ENCODE results near the gene MEIOSIN. TPM values are rescaled to one million over a fixed set of nuclear protein-coding genes. Genes with fewer than 3 reads are reported as not detected.
"Not testable (repeated sequence)": the region's sequence is repeated elsewhere in the genome, so short reads cannot be mapped to it uniquely, and the experiment has no call there.

The MEIOSIN gene
- total RNA-seq, 1 donor from 2014 or later = not detected

- Mint-ChIP-seq H3K27me3 (ENCODE audit: insufficient read depth) (peaks cover 52% of the 10 kb centered on the region), H3K27ac (peak within 1 kb of the TSS; percentile 95), H3K36me3 (ENCODE audit: low read depth) (peaks cover 20% of the 10 kb centered on the region), H3K4me3 (peak within 1 kb of the TSS; percentile 89), H3K4me1 (ENCODE audit: low read depth) (peaks cover 30% of the 10 kb centered on the region), H3K9me3 (no peaks in the 10 kb centered on the region)
- peak; percentile 99 for DNase-seq (ENCODE audit: low spot score)
- intact Hi-C loops (cut with micrococcal nuclease) = loop anchor here (1.0 to 10.0 kb wide), 9 partner anchors 13 to 792 kb away; partner anchors contain the start of genes CCDC61, FBXO46, QPCTL and RELB
These were observed 59.4 kb downstream of the MEIOSIN start, which contains the start of gene DMWD for GRCh38 chr19:45792470-45793177. Gene DMWD (minus strand): TSS chr19:45792845. CDS start chr19:45792756, 89 bp downstream.

DNA sequence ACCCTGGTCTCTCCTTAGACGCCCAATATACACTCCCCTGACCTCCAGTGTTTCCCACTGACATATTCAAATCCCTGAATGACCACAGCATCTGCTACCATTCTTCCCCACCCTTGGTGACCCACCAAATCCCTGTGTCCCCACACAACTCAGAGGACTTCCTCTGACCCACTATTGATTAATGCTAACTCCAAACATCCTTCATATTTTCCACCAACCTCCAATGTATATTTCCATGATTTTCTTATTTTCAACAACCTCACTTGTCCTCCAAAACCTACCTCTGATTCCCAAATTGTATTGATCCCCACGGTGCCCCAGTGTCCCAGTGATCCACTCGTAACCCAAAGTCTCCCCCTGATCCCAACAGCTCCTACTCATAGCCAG, 59.9 kb downstream of the MEIOSIN start:
- Mint-ChIP-seq H3K4me3 (peak overlapping the region; percentile 80), H3K9me3 (no peaks in the 10 kb centered on the region), H3K4me1 (ENCODE audit: low read depth) (peaks cover 30% of the 10 kb centered on the region), H3K36me3 (ENCODE audit: low read depth) (peaks cover 17% of the 10 kb centered on the region), H3K27me3 (ENCODE audit: insufficient read depth) (peaks cover 52% of the 10 kb centered on the region), H3K27ac (peak overlapping the region; percentile 95)
- intact Hi-C loops (cut with micrococcal nuclease) = loop anchor here (1.0 to 10.0 kb wide), 8 partner anchors 14 to 792 kb away; partner anchors contain the start of genes FBXO46, QPCTL, RELB and SYMPK
- no peak for DNase-seq (ENCODE audit: low spot score)

GRCh38 chr19:45793876-45794275, 60.6 kb downstream of the MEIOSIN start:
- Mint-ChIP-seq H3K27ac (peak overlapping the region; percentile 70), H3K27me3 (ENCODE audit: insufficient read depth) (peaks cover 55% of the 10 kb centered on the region), H3K9me3 (no peaks in the 10 kb centered on the region), H3K4me3 (peak overlapping the region; percentile 57), H3K4me1 (ENCODE audit: low read depth) (peaks cover 32% of the 10 kb centered on the region), H3K36me3 (ENCODE audit: low read depth) (peaks cover 10% of the 10 kb centered on the region)
- DNase-seq (ENCODE audit: low spot score) = no peak
- intact Hi-C loops (cut with micrococcal nuclease) = loop anchor here (1.0 to 10.0 kb wide), 8 partner anchors 15 to 793 kb away; partner anchors contain the start of genes FBXO46, QPCTL, RELB and SYMPK

DNA sequence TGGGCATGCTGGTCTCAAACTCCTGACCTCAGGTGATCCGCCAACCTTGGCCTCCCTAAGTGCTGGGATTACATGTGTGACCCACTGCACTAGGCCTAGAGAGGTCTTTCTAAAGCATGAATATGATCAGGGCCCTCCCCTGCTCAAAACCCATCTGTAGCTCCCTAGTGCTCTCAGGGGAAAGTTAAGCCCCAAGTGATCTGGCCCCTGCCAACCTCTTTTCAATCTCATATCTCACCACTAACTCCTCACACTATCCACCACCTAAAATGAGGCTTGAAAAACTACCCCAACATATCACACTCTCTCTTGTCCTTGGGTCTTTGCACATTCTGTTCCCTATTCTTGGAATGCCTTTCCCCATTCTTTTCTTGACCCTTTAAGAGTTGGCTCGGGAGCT, 61.4 kb downstream of the MEIOSIN start:
- Mint-ChIP-seq H3K36me3 (ENCODE audit: low read depth) (peaks cover 4% of the 10 kb centered on the region), H3K4me3 (no peak overlapping the region), H3K27me3 (ENCODE audit: insufficient read depth) (peaks cover 54% of the 10 kb centered on the region), H3K4me1 (ENCODE audit: low read depth) (peaks cover 36% of the 10 kb centered on the region), H3K9me3 (no peaks in the 10 kb centered on the region), H3K27ac (no peak overlapping the region)
- intact Hi-C loops (cut with micrococcal nuclease) = loop anchor here (10.0 kb wide), 1 partner anchor 470 kb away; no protein-coding TSS in a partner anchor
- no peak for DNase-seq (ENCODE audit: low spot score)

- peak; percentile 33 for DNase-seq (ENCODE audit: low spot score)
- H3K4me3 Mint-ChIP-seq = no peak overlapping the region
- H3K4me1 Mint-ChIP-seq (ENCODE audit: low read depth) = peaks cover 7% of the 10 kb centered on the region
- H3K27ac Mint-ChIP-seq = no peak overlapping the region
- intact Hi-C loops (cut with micrococcal nuclease) = loop anchor here (1.0 to 10.0 kb wide), 3 partner anchors 18 to 466 kb away; no protein-coding TSS in a partner anchor
- no peaks in the 10 kb centered on the region for H3K36me3 Mint-ChIP-seq (ENCODE audit: low read depth)
- no peaks in the 10 kb centered on the region for H3K9me3 Mint-ChIP-seq
- peaks cover 49% of the 10 kb centered on the region for H3K27me3 Mint-ChIP-seq (ENCODE audit: insufficient read depth)
These were observed 65.8 kb downstream of the MEIOSIN start for GRCh38 chr19:45798995-45799517.

- H3K4me1 Mint-ChIP-seq (ENCODE audit: low read depth); H3K9me3 Mint-ChIP-seq; DNase-seq (ENCODE audit: low spot score); H3K4me3 Mint-ChIP-seq; H3K36me3 Mint-ChIP-seq (ENCODE audit: low read depth): not testable (repeated sequence)
- Mint-ChIP-seq H3K27me3 (ENCODE audit: insufficient read depth) (peaks cover 48% of the 10 kb centered on the region), H3K27ac (peak overlapping the region; percentile 7)
- intact Hi-C loops (cut with micrococcal nuclease) = loop anchor here (1.0 to 10.0 kb wide), 3 partner anchors 17 to 465 kb away; no protein-coding TSS in a partner anchor
These were observed 66.3 kb downstream of the MEIOSIN start for GRCh38 chr19:45799541-45799940.

DNA sequence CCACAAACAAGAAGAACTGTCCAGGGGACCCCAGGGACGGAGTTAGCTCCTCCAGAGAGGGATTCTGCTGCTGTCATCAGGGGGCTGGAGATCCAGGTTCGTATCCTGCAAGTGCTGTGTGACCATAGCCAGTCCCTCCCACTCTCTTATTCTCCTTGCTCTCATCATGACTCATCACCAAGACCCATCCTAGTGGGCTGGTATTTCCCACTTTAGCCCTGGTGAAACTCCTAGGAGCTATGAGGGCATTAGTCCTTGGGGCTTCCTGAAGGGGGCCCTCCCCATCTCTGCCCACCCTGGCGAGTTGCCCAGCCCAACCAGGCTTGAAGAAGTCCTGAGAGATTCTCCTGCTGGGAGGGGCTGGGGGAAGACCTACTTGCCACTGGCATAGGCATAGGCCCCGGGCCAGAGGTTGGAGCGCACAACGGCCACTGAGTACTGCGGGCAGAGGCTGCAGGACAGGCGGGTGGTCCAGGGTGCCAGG, 66.9 kb downstream of the MEIOSIN start:
- H3K9me3 Mint-ChIP-seq = no peaks in the 10 kb centered on the region
- H3K27me3 Mint-ChIP-seq (ENCODE audit: insufficient read depth) = peaks cover 43% of the 10 kb centered on the region
- intact Hi-C loops (cut with micrococcal nuclease) = no loop called here
- H3K4me1 Mint-ChIP-seq (ENCODE audit: low read depth) = peaks cover 6% of the 10 kb centered on the region
- H3K27ac Mint-ChIP-seq = peak overlapping the region; percentile 7
- no peak overlapping the region for H3K4me3 Mint-ChIP-seq
- DNase-seq (ENCODE audit: low spot score) = no peak
- H3K36me3 Mint-ChIP-seq (ENCODE audit: low read depth) = no peaks in the 10 kb centered on the region

DNA sequence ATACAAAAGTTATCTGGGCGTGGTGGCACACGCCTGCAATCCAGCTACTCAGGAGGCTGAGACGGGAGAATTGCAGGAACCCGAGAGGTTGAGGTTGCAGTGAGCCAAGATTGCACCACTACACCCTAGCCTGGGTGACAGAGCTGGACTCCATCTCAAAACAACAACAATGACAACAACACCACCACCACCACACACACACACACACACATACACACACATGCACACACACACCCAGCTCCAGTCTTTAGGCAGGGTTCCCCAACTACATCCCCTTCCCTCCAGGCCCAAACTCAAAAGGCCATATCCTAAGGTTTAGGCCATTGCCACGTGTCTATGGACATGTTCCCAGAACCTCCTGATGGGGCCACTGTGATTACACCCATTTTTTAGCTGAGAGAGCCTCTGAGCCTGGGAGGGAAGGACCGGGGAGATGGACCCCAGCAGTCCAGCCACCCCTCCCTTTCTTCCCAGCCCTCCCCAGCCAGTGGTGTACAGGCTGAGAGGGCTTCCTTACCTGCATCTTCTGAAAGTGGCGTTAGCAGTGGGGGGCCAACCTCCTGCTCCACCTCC, 68.5 kb downstream of the MEIOSIN start:
- intact Hi-C loops (cut with micrococcal nuclease) = no loop called here
- H3K27ac Mint-ChIP-seq = no peak overlapping the region
- peaks cover 38% of the 10 kb centered on the region for H3K27me3 Mint-ChIP-seq (ENCODE audit: insufficient read depth)
- no peaks in the 10 kb centered on the region for H3K9me3 Mint-ChIP-seq
- no peaks in the 10 kb centered on the region for H3K36me3 Mint-ChIP-seq (ENCODE audit: low read depth)
- no peak for DNase-seq (ENCODE audit: low spot score)
- no peak overlapping the region for H3K4me3 Mint-ChIP-seq
- peaks cover 6% of the 10 kb centered on the region for H3K4me1 Mint-ChIP-seq (ENCODE audit: low read depth)

DNA sequence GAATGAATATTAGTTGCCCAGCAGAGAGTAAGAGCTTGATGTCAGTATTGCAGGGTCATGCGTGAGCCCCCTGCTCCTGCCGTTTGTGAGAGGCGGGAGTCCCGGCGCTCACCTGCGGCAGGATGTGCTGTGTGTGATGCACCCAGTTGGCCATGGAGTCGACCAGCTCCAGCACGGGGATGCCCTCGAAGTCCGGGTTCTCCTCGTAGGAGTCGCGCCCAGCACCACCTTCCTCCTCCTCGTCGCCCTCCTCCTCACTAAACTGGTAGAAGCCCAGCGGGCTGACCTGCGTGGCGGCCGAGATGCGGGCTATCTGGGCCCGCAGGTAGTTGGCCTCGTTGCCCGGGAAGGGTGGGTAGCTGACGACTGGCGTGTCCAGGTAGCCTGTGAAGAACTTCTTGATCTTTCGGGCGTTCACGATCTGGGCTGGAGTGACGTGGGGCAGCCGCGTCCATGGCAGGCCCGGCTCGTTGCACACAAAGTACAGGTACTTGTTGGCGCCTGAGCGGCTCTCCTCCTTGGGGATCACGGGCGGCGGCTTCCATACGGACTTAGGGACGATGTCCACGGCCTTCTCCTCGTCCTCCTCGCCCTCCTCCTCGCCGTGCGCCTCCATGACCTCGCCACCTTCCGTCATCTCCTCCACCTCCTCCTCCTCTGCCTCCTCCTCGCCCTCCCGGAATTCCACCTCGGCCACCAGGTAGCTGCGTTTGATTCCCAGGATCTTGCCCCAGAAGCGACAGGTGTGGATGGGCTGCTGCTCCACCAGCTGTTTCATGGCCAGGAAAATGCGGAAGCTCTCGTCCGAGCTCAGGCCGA, 71.1 kb downstream of the MEIOSIN start:
- intact Hi-C loops (cut with micrococcal nuclease) = no loop called here
- Mint-ChIP-seq H3K36me3 (ENCODE audit: low read depth) (no peaks in the 10 kb centered on the region), H3K9me3 (no peaks in the 10 kb centered on the region), H3K4me3 (no peak overlapping the region), H3K27me3 (ENCODE audit: insufficient read depth) (peaks cover 14% of the 10 kb centered on the region), H3K4me1 (ENCODE audit: low read depth) (peaks cover 2% of the 10 kb centered on the region), H3K27ac (no peak overlapping the region)
- no peak for DNase-seq (ENCODE audit: low spot score)

DNA sequence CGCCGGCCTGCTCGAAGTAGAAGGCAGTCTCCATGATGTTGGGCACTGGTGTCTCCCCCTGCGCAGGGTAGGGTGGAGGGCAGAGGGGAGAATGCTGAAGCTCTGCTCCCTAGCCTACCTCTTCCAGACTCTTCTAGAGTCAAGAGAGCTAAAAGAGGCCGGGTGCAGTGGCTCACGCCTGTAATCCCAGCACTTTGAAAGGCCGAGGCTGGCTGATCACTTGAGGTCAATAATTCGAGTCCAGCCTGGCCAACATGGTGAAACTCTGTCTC, 71.7 kb downstream of the MEIOSIN start:
- H3K27me3 Mint-ChIP-seq (ENCODE audit: insufficient read depth) = peaks cover 14% of the 10 kb centered on the region
- no peak for DNase-seq (ENCODE audit: low spot score)
- H3K27ac Mint-ChIP-seq = no peak overlapping the region
- peaks cover 7% of the 10 kb centered on the region for H3K4me1 Mint-ChIP-seq (ENCODE audit: low read depth)
- intact Hi-C loops (cut with micrococcal nuclease) = no loop called here
- H3K36me3 Mint-ChIP-seq (ENCODE audit: low read depth) = no peaks in the 10 kb centered on the region
- H3K9me3 Mint-ChIP-seq = no peaks in the 10 kb centered on the region
- no peak overlapping the region for H3K4me3 Mint-ChIP-seq

- H3K4me3 Mint-ChIP-seq = no peak overlapping the region
- intact Hi-C loops (cut with micrococcal nuclease) = no loop called here
- no peaks in the 10 kb centered on the region for H3K9me3 Mint-ChIP-seq
- no peak overlapping the region for H3K27ac Mint-ChIP-seq
- DNase-seq (ENCODE audit: low spot score) = no peak
- H3K27me3 Mint-ChIP-seq (ENCODE audit: insufficient read depth) = peaks cover 14% of the 10 kb centered on the region
- no peaks in the 10 kb centered on the region for H3K36me3 Mint-ChIP-seq (ENCODE audit: low read depth)
- peaks cover 7% of the 10 kb centered on the region for H3K4me1 Mint-ChIP-seq (ENCODE audit: low read depth)
These were observed 72.5 kb downstream of the MEIOSIN start for GRCh38 chr19:45805719-45806118.

DNA sequence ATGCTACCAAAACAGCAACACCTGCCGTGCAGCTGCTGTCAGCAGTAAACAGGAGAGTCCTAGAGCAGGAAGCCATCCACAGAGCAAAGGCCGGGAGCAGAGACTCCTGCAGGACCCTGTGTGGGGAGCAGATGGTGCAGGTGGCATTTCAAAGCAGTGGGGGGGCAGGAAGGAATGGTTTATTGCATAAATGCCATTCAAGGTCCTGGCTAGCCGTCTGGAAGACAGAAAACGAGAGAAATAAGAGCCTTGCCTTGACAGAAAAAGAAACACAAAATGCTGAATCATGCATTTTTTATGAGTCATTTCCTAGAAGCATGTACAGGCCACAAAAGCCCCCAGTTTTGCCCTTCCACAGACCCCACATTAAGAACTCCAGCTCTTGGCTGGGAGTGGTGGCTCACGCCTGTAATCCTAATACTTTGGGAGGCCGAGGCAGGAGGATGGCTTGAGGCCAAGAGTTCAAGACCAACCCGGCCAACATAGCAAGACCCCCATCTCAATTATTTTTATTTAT, 76.5 kb downstream of the MEIOSIN start:
- Mint-ChIP-seq H3K27ac (peak overlapping the region; percentile 21), H3K9me3 (no peaks in the 10 kb centered on the region), H3K4me1 (ENCODE audit: low read depth) (peaks cover 7% of the 10 kb centered on the region), H3K36me3 (ENCODE audit: low read depth) (no peaks in the 10 kb centered on the region), H3K27me3 (ENCODE audit: insufficient read depth) (peaks cover 5% of the 10 kb centered on the region), H3K4me3 (no peak overlapping the region)
- DNase-seq (ENCODE audit: low spot score) = no peak
- intact Hi-C loops (cut with micrococcal nuclease) = no loop called here

Data from activated T-helper 1 cell treated with anti-CD3 and anti-CD28 coated beads, Interleukin-12 subunit alpha, Interleukin-12 subunit beta, Interleukin-2, Interleukin-4 antibody, amounts not matched to agents 30 ng/mL and 10 ng/mL and 1 ng/mL, durations not matched to agents 14 hours and 24 hours and 36 hours (primary cell).